ENCODE results near the gene ITCH.
"Not testable (repeated sequence)": the region's sequence is repeated elsewhere in the genome, so short reads cannot be mapped to it uniquely, and the experiment has no call there.

ITCH gene

DNA sequence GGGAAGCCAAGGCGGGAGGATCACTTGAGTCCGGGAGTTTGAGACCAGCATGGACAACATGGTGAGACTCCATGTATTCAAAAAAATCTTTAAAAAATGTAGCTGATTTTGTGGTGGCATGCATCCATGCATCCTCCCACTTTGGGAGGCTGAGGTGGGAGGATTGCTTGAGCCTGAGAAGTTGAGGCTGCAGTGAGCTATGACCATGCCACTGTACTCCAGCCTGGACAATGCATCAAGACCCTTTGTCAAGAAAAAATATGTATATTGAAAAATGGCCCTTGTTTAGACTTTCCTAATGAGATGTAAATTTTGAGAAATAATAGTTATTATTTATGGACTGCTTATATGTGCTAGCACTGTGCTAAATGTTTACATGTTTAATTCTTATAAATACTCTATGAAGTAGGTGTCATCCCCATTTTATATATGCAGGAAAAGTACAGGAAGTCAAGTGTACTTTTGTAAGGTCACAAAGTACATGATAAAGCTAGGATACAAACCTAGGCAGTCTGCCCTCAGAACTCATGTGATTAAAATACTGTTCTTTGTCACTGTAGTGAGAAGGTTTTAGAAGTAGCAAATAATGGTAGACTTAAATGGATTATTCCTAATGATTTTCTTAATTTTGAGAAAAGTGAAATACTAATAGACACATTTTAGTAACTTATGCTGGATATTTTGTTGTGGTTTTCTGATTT lies 58.8 kb downstream of the ITCH start:
- no peak for DNase-seq

DNA sequence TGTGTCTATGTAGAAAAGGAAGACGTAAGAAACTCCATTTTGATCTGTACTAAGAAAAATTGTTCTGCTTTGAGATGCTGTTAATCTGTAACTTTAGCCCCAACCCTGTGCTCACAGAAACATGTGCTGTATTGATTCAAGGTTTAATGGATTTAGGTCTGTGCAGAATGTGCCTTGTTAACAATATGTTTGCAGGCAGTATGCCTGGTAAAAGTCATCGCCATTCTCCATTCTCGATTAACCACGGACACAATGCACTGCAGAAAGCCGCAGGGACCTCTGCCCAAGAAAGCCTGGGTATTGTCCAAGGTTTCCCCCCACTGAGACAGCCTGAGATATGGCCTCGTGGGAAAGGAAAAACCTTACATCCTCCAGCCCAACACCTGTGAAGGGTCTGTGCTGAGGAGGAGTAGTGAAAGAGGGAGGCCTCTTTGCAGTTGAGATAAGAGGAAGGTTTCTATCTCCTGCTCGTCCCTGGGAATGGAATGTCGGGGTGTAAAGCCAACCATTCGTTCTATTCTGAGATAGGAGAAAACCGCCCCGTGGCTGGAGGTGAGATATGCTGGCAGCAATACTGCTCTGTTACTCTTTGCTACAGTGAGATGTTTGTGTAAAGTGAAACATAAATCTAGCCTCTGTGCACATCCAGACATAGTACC lies 62.1 kb downstream of the ITCH start:
- not testable (repeated sequence) for DNase-seq

DNA sequence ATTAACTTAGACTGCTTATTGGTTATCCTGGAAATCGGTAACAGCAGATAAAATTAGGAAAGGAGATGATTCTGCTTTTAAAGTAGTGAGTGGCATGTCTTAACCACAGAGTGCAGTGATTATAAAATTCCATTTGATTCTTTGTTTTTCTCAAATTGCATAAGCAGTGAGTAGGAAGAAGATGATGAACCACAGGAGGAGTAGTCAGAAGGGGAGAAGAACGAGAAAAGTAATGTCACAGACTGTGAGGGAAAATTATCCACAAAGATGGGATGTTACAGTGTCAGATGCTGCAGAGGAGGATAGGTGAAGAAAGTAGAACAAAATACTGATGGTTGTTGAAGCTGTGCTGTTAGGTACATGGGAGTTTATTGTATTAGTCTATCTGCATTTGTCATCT lies 63.0 kb downstream of the ITCH start:
- DNase-seq: no peak

DNA sequence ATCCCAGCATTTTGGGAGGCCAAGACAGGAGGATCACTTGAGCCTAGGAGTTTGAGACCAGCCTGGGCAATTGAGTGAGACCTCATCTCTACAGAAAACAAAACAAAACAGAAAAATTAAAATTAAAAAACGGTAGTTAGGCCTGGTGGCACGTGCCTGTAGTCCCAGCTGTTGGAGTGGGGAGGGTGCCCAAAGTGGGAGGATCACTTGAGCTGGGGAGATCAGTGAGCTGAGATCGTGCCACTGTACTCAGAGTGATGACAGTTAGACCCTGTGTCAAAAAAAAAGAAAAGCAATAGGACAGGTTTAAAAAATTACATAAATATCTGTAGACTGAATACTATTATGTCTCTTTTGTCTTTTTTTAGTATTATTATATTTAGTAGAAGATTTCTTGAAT lies 64.3 kb downstream of the ITCH start:
- DNase-seq: no peak

DNA sequence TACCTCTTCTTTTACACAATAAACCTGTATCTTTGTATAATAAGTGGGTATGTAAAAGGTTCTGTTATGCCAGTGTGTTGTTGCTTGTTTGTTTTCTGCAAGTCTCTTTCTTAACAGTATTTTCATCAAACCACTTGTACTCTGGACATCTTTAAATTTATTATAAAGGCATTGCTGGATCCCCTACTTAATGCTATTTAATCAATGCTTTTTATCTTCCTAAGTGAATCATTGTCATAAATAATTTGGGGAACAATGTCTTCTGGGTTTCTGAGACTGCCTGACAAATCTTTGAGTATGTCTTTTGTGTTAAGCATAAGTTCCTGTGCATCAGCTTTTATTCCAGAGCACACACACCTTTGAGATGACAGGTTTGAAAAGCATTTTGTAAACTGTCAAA lies 64.7 kb downstream of the ITCH start:
- no peak for DNase-seq

DNA sequence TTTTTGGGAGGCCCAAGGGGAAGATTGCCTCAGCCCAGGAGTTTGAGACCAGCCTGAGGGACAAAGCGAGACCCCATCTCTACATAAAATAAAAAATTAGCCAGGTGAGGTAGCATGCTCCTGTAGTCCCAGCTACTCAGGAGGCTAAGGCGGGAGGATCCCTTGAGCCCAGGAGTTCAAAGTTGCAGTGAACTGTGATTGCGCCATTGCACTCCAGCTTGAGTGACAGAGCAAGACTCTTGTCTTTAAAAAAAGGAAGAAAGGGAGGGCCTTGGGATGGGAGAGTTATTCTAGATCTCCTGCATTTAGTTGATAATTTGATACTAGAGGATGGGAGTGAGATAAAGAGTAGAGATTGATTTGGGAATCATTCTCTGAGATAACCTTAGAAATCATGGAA lies 68.1 kb downstream of the ITCH start:
- DNase-seq: no peak

DNA sequence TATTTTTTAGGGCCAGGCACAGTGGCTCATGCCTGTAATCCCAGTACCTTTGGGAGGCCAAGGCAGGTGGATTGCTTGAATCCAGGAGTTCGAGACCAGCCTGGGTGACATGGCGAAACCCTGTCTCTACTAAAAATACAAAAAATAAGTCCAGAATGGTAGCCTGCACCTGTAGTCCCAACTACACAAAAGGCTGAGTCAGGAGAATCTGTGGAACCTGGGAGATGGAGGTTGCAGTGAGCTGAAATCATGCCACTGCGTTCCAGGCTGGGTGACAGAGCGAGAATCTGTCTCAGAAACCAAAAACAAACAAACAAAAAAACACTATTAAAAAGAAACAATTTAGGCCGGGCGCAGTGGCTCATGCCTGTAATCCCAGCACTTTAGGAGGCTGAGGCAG lies 69.6 kb downstream of the ITCH start:
- DNase-seq: not testable (repeated sequence)

DNA sequence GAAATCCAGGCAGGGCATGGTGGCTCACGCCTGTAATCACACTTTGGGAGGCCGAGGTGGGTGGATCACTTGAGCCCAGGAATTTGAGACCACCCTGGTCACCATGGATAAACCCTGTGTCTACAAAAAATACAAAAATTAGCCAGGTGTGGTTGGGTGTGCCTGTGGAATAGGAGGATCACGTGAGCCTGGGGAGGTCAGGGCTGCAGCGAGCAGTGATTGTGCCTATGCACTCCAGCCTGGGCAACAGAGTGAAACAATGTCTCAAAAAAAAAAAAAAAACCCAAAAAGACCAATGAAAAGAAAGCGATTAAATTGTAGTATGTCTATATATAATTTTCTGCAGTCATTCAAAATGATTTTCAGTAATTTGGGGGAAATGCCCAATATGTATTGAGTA lies 70.3 kb downstream of the ITCH start:
- DNase-seq: no peak

DNA sequence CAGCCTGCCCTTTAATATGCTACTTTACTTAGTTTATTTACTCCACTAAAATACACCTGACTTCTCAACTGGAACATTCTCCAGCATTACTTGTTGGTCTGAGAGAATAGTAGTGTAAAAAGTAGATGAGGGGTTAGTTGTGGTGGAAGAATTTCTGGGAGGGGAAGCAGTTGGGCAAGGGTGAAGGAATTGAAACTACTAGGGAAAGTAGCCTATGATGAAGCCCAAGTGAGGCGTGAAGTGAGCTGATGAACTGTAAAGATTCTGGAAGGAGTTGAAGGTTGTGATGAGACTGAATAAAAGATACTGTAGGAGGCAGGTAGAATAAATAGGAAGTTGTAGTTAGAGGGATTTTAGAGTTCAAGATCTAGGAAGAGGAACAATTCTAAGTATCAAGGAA lies 72.5 kb downstream of the ITCH start:
- no peak for DNase-seq

DNA sequence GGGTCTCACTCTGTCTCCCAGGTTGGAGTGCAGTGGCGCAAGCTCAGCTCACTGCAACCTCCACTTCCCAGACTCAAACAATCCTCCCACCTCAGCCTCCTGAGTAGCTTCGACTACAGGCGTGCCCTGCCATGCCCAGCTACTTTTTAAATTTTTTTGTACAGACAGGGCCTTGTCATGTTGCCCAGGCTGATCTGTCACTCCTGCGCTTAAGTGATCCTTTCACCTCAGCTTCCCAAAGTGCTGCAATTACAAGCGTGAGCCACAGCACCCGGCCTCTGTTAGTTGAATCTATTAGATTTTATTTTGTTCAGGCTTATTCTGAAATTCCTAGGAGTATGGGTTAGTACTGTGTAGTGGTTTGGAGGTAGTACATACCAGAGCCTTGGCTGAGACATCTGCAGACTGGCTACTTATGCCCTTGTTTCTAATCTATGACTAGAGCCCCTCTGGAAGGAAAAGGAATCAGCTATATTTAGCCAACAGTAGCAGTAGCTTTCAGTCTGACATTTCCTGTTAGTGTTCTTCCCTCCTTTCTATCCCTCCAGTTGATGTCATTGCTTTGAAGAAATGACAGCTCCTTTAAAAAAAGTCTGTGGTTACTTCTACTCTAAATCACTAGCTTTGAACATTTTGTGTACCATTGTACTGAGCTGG lies 74.4 kb downstream of the ITCH start:
- DNase-seq: no peak

DNA sequence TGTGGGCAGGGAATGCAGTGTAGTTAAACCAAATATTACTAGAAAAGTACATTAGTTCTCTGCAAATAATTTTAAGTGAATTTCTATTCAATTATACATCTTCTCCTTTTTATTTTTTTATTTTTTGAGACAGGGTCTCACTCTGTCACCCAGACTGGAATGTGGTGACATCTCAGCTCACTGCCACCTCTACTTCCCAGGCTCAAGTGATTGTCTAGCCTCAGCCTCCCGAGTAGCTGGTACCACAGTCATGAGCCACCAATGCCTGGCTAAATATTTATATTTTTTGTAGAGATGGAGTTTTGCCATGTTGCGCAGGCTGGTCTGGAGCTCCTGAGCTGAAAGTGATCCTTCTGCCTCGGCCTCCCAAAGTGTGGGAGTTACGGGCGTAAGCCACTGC lies 76.1 kb downstream of the ITCH start:
- DNase-seq: no peak

DNA sequence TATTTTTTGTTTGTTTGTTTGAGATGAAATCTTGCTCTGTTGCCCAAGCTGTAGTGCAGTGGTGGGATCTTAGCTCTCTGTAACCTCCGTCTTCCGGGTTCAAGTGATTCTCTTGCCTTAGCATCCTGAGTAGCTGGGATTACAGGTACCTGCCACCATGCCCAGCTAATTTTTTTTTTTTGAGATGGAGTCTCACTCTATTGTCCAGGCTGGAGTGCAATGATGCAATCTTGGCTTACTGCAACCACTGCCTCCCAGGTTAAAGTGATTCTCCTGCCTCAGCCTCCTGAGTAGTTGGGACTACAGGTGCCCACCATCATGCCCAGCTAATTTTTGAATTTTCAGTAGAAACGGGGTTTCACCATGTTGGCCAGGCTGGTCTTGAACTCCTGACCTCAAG lies 78.3 kb downstream of the ITCH start:
- not testable (repeated sequence) for DNase-seq

DNA sequence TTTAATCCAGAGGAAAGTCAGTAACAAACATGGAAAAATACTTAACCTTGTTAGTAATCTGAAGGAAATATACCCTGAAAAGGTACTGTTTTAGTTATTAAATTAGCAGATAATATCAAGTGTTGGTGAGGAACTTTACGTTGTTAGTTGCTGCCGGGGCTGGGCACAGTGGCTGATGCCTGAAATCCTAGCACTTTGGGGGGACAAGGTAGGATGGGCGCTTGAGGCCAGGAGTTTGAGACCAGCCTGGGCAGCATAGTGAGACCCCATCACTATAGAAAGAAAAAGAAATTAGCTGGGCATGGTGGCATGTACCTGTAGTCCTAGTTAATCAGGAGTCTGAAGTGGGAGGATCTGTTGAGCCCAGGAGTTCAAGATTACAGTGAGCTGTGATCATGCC lies 80.5 kb downstream of the ITCH start:
- no peak for DNase-seq

DNA sequence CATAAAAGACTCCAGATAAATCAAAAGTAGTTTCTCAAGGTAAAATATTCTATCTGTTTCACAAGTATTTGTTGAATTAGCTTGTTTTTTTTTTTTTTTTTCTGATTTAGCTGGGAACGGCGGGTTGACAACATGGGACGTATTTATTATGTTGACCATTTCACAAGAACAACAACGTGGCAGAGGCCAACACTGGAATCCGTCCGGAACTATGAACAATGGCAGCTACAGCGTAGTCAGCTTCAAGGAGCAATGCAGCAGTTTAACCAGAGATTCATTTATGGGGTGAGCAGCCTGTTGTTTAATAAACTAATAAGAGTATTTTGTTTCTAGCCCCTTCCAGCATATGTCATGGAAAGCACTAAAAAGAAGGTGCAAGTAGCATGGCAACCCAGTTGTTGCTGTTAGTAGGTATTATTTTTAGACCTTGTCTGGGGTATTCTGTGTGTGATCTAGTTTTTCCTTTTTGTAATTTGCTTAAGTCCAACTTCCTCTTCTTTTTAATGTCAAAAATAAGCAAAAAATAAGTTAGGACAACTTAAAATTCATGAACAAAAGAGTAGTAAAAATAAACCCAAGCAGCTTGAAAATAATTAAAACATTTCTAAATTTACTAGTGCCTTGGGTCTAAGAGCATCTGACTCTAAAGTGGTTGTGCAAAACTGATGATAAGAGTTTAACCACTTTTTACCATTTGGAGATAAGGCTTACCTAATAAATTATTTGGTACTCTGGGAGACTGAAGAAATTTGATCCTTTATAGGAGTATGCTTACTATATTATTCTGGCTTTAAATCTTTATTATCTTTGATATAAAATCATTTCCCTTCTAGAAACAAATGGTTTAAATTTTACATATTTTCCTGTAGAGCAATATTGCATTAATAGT lies 82.3 kb downstream of the ITCH start:
- DNase-seq: no peak

DNA sequence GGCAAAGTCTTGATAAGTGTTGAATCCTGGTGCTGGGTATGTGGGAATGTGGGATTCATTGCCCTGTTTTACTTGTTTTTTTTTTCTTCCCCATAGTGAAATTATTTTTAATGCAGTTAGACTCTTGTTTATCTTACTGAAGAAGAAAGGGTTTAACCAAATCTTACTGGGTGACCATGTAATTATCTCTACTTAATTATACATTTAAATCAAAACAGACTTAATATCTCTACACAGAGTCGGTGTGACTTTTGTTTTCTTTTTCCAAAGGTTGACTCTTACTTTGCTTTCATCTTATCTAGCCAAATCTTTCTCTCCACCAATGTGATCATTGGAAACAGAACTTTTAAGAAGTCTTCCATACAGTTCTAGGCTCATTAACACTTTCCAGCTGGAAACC lies 85.4 kb downstream of the ITCH start:
- no peak for DNase-seq

DNA sequence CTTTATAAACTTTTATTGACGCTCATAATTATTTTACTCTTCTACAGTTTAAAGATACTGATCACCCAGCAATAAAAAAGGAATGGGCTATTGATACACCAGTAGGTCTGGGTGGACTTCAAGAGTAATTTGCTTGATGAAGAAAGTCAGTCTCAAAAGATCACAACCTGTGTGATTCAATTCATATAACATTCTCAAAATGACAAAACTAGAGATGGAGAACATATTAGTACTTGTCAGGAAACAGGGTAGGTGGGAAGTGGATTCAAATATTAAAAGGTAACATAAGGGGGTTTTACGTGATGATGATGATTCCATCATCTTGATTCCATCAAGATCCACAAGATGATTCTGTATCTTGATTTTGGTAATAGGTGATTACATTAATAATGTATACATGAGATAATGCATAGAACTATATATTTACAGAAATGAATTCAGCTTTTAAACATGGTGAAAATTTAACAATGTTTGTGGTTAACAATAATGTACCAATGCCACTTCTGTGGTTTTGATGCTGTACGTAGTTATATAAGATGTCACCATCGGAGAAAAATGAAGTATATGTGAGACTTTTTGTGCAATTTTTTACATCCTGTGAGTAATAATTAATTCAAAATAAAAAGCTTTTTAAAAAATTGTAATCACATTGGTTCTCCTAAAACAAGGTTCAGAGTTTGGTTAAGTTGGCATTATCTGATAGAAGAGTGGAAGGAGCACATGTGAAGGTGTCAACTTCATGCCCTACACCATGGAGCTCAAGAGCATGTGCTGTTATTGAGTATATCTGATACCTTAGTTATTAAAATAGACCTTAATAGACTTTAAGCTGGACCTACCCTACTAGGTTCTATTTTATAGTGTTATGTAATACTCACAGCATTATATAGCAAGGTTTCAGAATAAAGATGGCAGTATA lies 86.9 kb downstream of the ITCH start:
- no peak for DNase-seq

DNA sequence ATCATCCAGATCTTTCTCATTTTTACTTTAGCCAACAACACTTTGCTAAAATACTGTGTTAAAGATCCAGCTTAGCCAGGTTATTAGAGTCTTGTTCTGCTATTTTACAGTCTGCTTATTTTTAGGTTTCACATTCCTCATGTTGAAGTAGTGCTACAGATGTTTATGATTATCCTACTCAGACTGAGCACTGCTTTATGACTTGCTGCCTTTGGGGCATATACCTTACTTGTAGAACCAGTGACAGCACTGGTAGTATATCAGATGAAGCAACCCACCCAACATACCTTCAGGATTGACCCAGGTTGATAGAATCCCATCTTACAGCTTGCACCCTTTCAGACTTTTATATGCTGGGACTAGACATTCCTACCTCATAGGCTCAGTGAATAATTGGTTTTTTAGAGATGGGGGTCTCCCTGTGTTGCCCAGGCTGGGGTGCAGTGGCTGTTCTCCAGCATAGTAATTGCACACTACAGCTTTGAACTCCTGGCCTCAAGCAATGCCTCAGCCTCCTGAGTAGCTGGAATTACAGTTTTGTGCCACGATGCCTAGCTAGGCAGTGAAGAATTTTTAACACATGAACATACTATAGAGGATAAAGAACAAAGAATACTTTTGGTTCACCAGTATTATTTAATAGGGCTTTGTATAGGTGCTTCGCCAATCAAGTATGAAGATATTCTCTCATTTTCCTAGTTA lies 89.4 kb downstream of the ITCH start:
- DNase-seq: no peak

DNA sequence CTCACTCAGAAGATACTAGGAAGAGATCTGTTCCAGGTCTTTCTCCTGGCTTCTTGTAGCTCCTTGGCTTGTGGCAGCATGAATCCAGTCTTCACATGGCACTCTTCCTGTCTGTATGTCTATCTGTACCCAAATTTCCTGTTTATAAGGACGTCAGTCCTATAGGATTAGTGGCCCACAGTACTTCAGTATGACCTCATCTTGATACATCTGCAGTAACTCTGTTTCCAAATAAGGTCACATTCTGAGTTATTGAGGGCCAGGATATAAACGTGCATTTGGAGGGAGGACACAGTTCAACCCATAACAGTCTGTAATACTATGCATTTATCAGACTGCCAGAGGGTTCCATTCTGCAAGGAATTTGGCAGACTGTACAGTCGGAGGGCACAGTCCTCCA lies 95.6 kb downstream of the ITCH start:
- no peak for DNase-seq

DNA sequence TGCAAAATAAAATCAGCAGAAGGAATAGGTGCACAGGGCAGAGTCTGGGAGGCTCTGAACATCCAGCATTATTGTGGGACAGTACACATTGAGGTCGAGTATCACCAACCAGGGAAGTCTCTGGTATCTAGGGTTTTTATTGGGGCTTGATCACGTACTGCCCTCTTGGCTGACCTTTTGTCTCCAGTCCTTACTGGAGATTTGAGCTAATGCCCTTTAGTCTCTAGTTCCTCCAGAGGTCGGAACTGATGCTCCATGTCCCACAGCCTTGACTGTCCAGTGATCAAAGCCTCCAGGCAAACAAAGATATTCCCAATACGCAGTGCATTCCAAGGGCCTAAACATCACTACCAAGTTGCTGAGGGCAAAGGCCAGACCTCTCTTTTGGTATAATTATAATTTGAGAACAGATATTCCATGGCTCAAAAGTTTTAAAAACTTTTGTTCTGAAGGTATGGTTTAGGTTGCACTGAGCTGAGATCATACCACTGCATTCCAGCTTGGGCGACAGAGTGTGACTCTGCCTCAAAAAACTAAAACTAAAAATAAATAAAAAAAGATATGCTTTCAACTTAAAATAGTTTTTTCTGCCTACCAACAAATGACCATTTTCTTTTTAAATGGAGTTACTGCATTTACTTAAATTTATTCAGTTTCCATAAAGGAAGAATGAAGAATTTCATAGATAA lies 96.3 kb downstream of the ITCH start:
- DNase-seq: no peak

DNA sequence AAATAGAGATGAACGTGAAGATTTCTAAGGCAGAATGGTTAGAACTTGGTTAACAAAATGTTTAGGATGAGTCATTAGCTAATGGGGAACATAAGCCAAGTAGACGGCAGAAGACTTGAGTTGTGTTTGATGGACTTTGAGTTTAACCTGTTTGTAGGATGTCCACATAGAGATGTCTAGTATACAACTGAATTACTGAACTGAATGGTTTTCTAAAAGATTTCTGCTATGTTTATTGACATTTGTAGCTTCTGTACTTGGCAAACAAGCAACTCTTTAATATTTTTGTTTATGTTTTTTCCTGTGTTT lies 98.7 kb downstream of the ITCH start:
- no peak for DNase-seq

DNA sequence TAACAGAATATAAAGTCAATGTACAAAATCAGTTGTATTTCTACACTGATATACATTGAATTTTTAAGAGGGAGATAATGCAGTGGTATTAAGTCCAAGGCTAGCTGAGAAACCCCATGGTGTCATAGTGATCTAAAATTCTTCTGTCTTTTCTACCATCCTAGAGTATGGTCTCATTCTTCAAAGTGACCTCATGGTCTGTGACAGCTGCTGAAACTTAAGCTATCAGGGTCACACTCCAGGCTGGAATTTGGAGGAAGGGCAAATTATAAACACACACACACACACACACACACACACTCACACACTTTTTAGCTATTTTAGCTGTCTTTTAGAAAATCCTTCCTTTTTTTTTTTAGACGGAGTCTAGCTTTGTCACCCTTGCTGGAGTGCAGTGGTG lies 105.9 kb downstream of the ITCH start:
- DNase-seq: no peak
